IPS-NIHi11 (cell line): ENCODE data around the gene ANGPTL4.
"Not testable (repeated sequence)": the region's sequence is repeated elsewhere in the genome, so short reads cannot be mapped to it uniquely, and the experiment has no call there.

Source experiments
- DNase-seq: peaks from one replicate; pipeline ENCODE4 v3.0.0; 2012; ENCODE audit warnings: mixed read lengths, low spot score

The ANGPTL4 gene

DNA sequence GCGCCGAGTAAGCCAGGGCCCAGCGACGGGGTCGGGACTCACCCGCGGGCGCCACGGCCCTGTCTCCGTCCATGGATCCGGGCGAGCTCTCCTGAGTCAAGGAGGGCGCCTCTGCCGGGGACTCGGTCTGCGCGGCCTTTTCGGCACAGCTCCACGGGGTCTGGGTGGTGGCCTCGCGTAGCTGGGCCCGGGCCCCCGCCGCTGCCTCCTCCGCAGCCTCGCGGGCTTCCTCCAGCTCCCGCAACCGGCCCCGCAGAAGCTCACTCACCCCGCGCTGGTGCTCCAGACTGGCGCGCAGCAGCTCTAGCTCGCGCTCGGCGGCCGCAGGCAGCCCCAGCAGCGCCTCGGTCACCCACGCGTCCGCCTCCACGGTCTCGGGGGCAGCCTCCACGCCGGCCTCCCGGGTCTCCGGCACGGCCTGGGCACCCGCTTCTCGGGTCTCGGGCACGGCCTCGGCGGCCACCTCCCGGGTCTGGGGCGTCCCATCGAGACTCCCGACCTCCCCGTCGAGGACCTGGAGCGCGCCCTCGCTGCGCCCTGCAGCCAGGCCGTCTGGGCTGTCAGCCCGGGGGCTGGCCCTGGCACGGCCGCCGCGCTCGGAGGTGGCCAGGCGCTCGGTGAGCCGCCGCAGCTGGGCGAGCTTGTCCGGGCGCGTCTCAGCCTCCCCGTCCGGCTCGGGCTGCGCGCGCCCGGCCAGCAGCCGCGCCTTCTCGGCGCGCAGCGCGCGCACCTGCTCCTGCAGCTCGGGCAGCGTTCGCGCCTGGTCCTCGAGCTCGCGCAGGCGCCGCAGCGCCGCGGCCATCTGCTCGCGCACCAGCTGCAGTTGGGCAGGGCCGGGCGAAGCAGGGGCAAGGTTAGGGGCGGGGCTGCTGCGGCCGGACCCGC lies 29.3 kb upstream of the ANGPTL4 start:
- DNase-seq = peak; percentile 94

DNA sequence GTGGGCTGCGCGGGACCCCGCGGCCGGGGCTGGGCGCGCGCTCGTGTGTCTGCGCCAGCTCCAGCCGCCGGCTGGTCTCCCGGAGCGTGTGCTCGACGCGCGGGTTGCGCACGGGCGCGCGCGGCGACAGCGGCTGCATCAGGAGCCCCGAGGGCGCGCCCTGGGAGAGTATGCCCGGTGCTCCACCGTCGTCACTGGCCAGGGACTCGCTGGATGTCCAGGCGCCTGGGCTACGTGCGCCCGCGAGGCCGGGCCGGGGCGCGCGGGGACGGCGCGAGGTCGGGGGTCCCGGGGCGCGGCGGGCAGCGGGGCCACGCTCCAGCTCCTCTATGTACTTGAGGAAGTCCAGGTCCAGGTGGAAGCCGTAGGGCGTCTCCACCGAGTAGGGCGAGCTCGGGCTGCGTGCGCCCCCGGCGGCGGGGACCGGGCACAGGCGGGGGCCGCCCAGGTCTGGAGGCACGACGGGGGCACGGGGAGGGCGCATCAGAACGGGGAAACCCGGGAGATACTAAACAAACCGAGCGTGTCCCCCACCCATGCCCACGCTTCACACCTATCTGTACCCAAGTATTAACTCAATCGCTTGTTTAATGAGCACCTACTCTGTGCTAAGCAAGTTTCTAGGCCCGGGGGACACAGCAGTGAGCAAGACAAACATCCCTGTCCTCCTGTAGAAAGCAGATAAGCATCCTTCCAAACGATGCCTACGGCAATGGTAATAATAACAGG lies 28.4 kb upstream of the ANGPTL4 start:
- DNase-seq = peak; percentile 56

DNA sequence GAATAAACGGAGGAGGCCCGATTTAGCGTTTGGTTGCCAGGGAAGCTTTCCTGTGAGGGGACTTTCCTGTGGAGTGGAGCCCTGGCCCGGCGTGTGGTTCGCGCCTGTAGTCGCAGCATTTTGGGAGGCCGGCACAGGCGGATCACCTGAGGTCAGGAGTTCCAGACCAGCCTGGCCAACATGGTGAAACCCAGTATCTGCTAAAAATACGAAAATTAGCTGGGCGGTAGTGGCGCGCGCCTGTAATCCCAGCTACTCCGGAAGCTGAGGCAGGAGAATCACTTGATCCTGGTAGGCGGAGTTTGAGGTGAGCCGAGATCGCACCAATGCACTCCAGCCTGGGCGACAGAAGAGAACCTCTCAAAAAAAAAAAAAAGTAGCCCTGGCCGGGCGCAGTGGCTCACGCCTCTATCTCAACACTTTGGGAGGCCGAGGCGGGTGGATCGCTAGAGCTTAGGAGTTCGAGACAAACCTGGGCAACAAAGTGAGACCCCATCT lies 27.8 kb upstream of the ANGPTL4 start:
- no peak for DNase-seq

DNA sequence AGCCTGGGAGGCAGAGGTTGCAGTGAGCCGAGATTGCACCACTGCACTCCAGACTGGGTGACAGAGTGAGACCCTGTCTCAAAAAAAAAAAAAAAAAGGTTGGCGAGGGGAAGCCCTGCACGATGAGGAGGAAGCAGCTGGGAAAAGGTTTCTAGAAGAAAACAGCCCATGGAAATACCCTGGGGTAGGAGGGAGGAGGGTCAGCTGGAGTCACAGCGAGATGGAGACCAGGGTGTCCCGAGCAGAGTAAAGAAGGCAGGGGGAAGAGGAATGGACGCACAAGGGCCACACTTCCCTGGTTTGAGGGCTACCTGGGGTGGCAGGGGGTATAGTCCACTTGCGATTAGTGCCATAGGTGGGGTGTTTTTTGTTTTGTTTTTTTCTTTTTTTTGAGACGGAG lies 27.3 kb upstream of the ANGPTL4 start:
- no peak for DNase-seq

DNA sequence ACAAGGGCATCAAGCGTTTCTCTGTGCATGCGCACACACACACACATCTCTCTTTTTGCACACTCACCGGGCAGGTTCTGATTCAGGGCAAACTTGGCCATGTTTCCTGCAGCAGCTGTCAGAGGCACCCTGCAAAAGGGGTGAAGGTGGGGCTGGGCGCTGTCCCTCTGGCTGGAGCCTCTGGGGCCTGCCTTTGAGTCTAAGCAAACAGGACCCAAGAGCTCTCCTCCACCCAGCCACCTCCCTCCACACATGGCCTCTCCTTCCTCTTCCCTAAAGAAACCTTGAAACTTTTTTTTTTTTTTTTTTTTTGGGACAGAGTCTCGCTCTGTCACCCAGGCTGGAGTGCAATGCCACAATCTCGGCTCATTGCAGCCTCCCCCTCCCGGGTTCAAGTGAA lies 26.2 kb upstream of the ANGPTL4 start:
- DNase-seq = no peak

DNA sequence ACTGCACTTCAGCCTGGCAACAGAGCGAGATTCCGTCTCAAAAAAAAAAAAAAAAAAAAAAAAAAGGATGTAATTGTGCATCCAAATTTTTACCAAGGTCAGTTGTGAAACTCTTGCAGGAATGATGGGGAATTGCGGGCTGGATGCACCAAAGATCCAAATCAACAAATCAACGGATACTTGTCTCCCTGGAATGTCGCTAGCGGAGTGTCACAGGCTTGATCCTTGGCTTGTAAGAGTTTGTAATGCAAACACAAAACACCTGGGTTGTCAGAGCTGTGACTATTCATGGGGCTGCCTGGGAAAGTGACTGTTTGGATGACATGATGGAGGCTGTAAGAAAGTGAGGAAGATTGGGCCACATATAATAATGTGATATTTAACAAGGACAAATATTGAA lies 25.1 kb upstream of the ANGPTL4 start:
- DNase-seq = no peak

DNA sequence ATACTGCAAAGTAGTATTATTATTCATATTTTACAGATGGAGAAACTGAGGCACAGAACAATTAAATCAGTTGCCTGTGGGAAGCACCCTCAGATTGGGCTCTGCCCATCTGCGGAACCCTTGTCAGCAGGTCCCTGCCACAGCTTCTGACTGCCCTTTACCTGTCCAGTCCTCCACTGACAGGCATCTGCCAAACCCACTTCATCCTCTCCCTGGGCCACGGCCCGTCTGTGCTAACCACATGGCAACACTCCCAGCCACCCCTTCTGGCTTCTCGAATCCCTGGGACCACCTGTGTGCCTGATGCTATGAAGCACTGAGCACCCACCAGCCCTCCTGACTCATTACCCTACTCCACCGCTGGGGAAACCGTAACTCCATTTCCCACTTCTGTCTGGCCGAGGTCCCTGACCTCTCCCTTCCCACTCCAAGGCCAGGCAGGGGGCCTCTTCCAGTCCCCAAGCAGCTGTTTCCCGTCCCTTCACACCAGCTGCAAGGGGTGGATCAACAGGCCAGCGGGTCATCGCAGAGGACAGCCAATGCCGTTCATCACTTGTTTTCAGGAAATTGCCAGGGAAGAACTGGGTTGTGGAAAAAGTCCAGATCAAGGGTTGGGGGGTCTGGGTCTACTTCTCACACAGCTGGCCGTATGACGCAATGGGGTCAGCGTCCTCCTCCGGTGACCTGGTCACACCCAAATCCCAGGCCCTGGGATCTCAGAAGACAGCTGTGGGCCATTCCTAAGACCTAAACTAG lies 23.4 kb upstream of the ANGPTL4 start:
- DNase-seq = peak; percentile 37

DNA sequence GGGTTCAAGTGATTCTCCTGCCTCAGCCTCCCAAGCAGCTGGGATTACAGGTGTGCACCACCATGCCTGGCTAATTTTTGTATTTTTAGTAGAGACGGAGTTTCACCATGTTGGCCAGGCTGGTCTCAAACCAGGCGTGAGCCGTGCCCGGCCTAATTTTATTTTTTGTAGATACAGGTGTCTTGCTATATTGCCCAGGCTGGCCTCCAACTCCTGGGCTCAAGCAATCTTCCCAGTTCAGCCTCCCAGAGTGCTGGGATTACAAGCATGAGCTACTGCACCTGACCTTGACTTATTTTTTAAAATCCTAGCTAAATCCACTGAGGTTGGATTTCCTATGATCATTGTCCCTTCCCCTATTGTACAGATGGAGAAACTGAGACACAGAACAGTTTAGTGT lies 22.5 kb upstream of the ANGPTL4 start:
- not testable (repeated sequence) for DNase-seq

DNA sequence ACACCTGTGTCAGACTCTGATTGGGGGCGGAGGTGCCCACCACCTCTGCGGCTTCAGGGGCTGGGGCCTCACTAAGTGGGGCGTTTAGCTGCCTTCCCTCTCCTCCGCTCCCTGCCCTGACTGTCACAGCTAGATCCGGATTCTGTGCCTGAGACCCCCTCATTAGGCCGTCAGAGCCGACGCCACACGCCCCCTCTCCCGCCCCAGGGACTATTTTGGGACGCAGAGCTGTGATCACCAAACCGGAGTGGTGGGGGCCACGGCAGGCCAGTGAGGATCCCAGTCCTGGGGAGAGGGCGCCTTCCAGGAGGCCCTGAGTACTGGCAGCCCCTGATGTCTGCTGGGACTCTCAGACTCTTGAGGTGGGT lies 21.7 kb upstream of the ANGPTL4 start:
- DNase-seq = peak; percentile 24

DNA sequence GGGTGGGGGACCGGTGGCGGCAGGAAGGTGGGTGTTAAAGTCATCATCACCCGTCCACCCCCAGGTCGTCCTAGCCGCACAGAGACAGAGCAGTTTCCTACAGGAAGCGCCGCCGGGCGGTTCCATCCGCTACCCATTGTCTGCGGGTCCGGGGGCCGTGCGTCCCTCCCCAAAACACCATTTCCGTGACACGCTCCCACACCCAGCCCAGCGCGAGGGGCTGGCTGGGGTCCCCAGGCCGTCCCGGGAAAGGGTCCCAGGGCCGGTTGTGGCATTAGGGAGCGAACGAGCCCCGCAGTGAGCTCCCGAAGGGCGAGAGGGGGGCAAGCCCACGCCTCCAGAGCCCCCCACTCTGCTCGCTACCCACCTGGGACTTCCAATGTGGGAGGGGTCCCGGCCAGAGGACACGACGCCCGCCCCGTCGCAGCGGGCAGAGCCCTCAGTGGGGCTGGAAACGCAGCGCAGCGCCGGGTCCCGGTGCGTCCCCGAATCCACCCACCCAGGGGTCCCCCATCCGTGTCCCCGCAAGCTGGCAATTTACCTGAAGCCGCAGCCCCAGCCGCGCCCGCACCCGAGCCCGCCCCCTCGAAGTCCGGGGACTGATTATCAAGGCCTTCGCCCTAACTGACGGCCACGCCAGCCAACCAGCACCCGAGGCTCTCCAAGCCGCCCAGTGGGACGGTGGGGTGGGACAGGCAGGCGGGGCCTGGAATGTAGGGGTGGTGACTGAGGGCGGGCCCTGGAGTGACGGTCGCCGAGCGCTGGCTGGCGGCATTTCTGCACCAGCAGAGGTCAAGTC lies 21.1 kb upstream of the ANGPTL4 start, which contains the start of gene KANK3:
TSS of gene KANK3 (minus strand) at position 579 of the 799 bp plus-strand sequence. CDS start 5,434 bp downstream, outside the sequence.
- DNase-seq = peak; percentile 98

DNA sequence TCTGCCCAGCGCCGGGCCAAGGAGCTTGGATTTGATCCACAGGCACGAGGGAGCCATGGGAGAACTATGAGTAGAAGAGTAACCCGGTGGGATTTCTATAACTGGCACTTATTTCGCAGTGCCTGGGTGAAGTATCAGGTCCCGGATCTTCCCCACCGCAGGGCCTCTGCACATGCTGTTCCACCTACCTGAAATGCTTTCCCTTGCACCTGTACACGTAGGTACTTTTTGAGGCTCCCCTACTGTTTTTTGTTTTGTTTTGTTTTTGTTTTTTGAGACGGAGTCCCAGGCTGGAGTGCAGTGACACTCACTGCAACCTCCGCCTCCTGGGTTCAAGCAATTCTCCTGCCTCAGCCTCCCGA lies 20.5 kb upstream of the ANGPTL4 start:
- no peak for DNase-seq

DNA sequence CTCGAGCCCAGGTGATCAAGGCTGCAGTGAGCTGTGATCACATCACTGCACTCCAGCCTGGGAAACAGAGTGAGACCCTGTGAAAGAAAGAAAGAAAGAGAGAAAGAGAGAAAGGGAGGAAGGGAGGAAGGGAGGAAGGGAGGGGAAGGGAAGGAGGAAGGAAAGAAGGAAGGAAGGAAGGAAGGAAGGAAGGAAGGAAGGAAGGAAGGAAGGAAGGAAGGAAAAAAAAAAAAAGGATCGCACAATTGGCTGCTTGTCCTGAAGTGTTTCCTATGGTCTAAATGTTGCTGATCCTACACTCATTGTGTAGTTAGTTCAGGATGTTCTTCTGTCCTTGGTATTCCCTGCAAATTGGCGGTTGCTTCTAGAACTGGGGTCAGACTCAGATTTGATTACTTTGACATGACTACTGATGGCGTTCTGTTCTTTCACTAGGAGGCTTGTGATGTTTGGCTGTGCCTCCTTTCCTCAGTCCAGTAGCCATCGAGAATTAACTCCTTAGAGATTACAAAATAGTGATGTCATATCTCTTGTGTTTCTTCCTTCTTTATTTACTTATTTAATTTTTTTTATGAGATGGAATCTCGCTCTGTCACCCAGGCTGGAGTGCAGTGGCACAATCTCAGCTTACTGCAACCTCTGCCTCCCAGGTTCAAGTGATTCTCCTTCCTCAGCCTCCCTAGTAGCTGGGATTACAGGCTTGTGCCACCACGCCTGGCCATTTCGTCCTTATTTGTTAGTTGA lies 14.2 kb upstream of the ANGPTL4 start:
- not testable (repeated sequence) for DNase-seq

DNA sequence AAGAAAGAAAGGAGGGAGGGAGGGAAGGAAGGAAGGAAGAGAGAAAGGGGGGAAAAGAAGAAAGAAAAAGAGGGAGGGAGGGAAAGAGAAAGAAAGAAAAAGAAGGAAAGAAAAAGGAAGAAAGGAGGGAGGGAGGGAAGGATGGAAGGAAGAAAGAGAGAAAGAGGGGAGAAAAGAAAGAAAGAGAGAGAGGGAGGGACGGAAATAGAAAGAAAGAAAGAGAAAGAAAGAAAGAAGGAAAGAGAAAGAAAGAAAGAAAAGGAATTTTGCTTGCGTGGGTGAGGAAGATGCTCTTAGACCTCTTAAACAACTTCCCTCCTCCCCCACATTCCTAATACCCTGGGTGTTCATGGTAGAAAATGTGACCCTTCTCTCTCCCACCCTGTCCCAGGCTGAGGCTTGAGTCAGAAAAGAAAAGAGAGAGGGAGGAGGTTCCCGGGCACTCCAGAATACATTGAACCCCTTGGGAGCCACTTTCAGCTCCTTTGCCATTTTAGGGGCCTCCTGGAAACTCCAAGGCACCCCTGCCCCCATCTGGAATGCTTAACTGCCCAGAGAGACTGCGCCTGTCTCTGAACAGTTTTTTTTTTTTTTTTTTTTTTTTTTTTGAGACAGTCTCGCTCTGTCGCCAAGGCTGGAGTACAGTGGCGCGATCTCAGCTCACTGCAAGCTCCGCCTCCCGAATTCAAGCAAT lies 11.7 kb upstream of the ANGPTL4 start:
- DNase-seq = no peak

DNA sequence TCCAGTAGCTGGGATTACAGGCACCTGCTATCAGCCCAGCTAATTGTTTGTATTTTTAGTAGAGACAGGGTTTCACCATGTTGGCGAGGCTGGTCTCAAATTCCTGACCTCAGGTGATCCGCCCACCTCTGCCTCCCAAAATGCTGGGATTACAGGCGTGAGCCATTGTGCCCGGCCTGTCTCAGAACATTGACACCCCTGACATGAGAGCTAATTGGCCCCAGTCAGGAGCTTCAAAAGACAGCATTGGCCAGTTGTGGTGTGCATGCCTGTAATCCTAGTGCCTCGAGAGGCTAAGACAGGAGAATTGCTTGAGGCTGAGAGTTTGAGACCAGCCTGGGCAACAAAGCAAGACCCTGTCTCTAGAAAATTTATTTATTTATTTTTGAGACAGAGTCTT lies 11.1 kb upstream of the ANGPTL4 start:
- DNase-seq = not testable (repeated sequence)

DNA sequence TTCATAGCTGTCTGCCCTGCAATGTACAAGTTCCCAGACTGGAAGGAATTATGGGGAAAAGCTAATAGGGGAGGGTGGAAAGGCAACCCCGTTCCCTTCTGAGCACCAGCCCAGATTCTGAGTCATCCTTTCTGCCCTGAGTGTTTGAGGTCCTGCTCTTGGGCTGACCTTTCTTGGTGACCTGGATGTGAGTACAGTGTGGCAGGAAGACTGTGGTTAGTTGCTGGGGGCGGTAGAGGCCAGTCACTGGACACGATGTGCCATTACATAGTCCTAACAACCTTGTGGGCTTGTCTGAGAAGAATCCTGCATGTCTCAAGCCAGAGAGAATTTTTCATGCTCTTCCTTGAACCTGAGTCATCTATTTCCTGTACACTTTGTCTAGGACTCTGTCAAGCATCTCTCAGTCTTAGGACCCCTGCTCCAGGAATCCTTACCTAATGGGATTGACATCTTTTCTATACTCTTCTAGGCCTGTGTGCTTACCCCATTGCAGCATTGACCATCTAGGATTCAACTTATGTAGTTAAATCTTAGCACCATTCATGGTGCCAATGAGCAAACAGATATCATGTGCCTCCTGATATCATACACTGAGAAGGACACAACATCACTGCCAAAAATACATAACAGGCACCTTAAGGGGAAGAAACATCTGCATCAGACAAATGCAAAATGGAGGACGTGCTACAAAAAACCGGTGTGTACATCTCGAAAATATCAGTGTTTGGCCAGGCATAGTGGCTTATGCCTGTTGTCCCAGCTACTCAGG lies 8.1 kb upstream of the ANGPTL4 start:
- no peak for DNase-seq

DNA sequence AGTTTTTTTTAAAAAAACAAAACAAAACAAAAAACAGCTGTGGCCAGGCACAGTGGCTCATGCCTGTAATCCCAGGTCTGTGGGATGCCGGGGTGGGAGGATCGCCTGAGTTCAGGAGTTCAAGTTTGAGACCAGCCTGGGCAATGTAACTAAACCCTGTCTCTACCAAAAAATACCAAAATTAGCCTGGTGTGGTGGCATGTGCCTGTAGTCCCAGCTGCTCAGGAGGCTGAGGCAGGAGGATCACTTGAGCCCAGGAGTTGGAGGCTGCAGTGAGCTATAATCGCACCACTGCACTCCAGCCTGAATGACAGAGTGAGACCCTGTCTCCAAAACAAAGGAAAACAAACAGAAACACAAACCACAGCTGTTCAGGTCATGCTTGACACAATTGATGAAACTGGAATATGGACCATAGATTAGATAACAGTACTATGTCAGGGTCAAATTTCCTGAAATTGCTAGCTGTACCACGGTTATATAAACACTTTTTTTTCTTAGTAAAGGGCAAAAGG lies 6.9 kb upstream of the ANGPTL4 start:
- DNase-seq = no peak

DNA sequence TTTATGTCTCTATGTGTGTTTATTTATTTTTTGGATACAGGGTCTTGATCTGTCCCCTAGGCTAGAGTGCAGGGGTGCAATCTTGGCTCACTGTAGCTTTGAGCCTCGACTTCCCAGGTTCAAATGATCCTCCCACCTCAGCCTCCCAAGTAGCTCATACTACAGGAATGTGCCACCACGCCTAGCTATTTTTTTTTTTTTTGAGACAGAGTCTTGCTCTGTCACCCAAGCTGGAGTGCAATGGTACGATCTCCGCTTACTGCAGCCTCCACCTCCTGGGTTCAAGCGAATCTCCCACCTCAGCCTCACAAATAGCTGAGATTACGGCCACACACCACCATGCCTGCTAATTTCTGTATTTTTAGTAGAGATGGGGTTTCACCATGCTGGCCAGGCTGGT lies 5.0 kb upstream of the ANGPTL4 start:
- no peak for DNase-seq

DNA sequence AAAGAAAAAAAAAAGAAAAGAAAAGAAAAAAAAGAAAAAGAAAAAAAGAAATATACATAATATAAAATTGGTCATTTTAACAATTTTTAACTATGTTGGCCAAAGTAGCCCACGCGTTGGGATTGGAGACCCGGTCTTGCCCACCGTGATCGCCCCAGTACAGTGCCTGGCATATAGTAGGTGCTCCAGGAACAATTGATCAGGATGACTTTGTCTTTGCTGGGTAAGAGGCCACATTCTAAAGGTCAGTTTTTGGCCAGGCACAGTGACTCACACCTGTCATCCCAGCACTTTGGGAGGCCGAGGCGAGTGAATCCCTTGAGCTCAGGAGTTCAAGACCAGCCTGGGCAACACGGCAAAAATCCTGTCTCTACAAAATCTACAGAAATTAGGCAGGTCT lies 3.8 kb upstream of the ANGPTL4 start:
- no peak for DNase-seq
